Right lobe of liver (tissue), 6 donors: Measurements from ENCODE around the gene MAST4. TPM values are rescaled to one million over a fixed set of nuclear protein-coding genes. Genes with fewer than 3 reads are reported as not detected.
A peak's percentile ranks its signal among the peaks of the same experiment; 100 is the strongest.

Experiments used
- ATAC-seq, 4 donors: fragments of 200-7000 bp; cut with Tn5 transposase; one replicate each; pipeline ENCODE4 v1.9.1; 2020; ENCODE audit warnings: mild to moderate bottlenecking in 4 of 4, moderate library complexity in 4 of 4
- DNase-seq, 3 donors: peaks; one replicate each; pipeline ENCODE4 v3.0.0-alpha.2; 2020
- H3K27ac ChIP-seq, 3 donors: fragments of 200-600 bp; one replicate each; pipeline ENCODE4 v1.8.0; 2022
- H3K27me3 ChIP-seq, 2 donors: fragments of 200-600 bp; one replicate each; pipeline ENCODE4 v1.8.0; 2022
- H3K36me3 ChIP-seq, 4 donors: fragments of 200-600 bp; sonication (generic) in 1 of 4; one replicate each; pipeline versions ENCODE4 v1.5.1 to v1.8.0; 2017 to 2022; ENCODE audit warnings: control low read depth in 1 of 4
- H3K4me1 ChIP-seq, 4 donors: fragments of 200-600 bp; sonication (generic) in 1 of 4; one replicate each; pipeline versions ENCODE4 v1.5.1 to v1.8.0; 2017 to 2022; ENCODE audit warnings: control low read depth in 1 of 4
- H3K4me3 ChIP-seq, 3 donors: fragments of 200-600 bp; one replicate each; pipeline ENCODE4 v1.8.0; 2022
- H3K9me3 ChIP-seq, 4 donors: fragments of 200-600 bp; sonication (generic) in 1 of 4; one replicate each; pipeline versions ENCODE4 v1.5.1 to v1.8.0; 2017 to 2022; ENCODE audit warnings: control low read depth in 1 of 4
- CTCF ChIP-seq, 4 donors: fragments of 200-600 bp in 3 of 4; fragments of 450-650 bp in 1 of 4; IDR thresholded peaks; one replicate each; pipeline versions ENCODE4 v1.5.1 to v1.8.0; 2016 to 2022; ENCODE audit warnings: antibody characterized with exemption in 4 of 4, mild to moderate bottlenecking in 2 of 4
- POLR2A ChIP-seq: fragments of 450-650 bp; IDR thresholded peaks from one replicate; pipeline ENCODE4 v1.6.1; 2017; ENCODE audit warnings: antibody characterized with exemption, mild to moderate bottlenecking
- WGBS: methylation state at CpG from one replicate; pipeline ENCODE4 v1.1.6; 2018; ENCODE audit warnings: low coverage, low lambda C conversion rate; ENCODE audit not compliant: insufficient coverage; ENCODE audit errors: missing lambda C conversion rate; 5-methylcytosine and 5-hydroxymethylcytosine counted together
- intact Hi-C, 2 donors: fragments of 100-400 bp; cut with DNase I; formaldehyde crosslinking; loops; one replicate each; pipeline versions ENCODE4 v1.11.2 to v1.14.1; 2022
- total RNA-seq, 6 experiments: library from RNA; depleted of rRNA in 2 of 6; stranded (reverse); fragments of >200 nt in 2 of 6; fragmentation: NEBNext Ultra II Directional in 3 of 6; extraction: Animal tissue kit (Norgen Biotek cat#: 25700) in 3 of 6; gene quantifications; one replicate each; pipeline versions ENCODE4 v1.1.0 to v1.2.4, GENCODE V29; 2016 to 2023
- donor health status: DM: no; HTN: yes; CAD: no.
- donor health status: DM: no; HTN: no; CAD: no.
- donor health status: DM: no; HTN: no; CAD: no.
- donor health status: DM: no; HTN: yes; CAD: no.
- donor health status: DM: no; HTN: yes; CAD: no.

MAST4 gene
- total RNA-seq, 6 experiments from 2014 or later: 9.4 to 23.5 (median 13.9) TPM

- ATAC-seq (no peak), DNase-seq (no peak)
- intact Hi-C loops: no loop called here
- no peaks in the 10 kb centered on the region for H3K9me3 ChIP-seq
- peaks cover 0 to 32% (median 16%) of the 10 kb centered on the region in 4 donors for H3K36me3 ChIP-seq
- no peak overlapping the region for H3K4me3 ChIP-seq
- WGBS: 93% methylated on average over 4 of the region's 17 CpGs
- no peak overlapping the region for H3K27ac ChIP-seq
- H3K4me1 ChIP-seq: no peaks in the 10 kb centered on the region
- H3K27me3 ChIP-seq: no peaks in the 10 kb centered on the region
- TF ChIP-seq POLR2A (no peak), CTCF (IDR thresholded peaks at IDR 0.05) (no peak)
Measured at GRCh38 chr5:67164856-67165525, 568.8 kb downstream of the MAST4 start.

- H3K27ac ChIP-seq: peak overlapping the region; percentile 59 to 88 (median 76)
- 38% methylated on average over 15 of the region's 36 CpGs for WGBS
- peaks cover 0 to 30% (median 14%) of the 10 kb centered on the region in 4 donors for H3K36me3 ChIP-seq
- no peaks in the 10 kb centered on the region for H3K27me3 ChIP-seq
- intact Hi-C loops: no loop called here
- DNase-seq (peak; percentile 76 to 82 (median 82)), ATAC-seq (peak; percentile 82 to 91 (median 82))
- H3K4me3 ChIP-seq: peak overlapping the region; percentile 26 to 36 (median 30)
- no peak for TF ChIP-seq POLR2A
- TF ChIP-seq CTCF (IDR thresholded peaks at IDR 0.05): peak; percentile 46 to 54 (median 52)
- no peaks in the 10 kb centered on the region for H3K9me3 ChIP-seq
- H3K4me1 ChIP-seq: no peaks in the 10 kb centered on the region
Measured at GRCh38 chr5:67165526-67166459, 569.6 kb downstream of the MAST4 start.

- TF ChIP-seq POLR2A: no peak
- TF ChIP-seq CTCF (IDR thresholded peaks at IDR 0.05): no peak
- H3K27ac ChIP-seq: peak overlapping the region; percentile 59 to 88 (median 76)
- 76% methylated on average over 16 of the region's 31 CpGs for WGBS
- H3K27me3 ChIP-seq: no peaks in the 10 kb centered on the region
- peak; percentile 62 to 72 (median 72) for DNase-seq
- peak; percentile 62 to 75 (median 72) for ATAC-seq
- no peaks in the 10 kb centered on the region for H3K4me1 ChIP-seq
- intact Hi-C loops: no loop called here
- peak overlapping the region; percentile 26 to 36 (median 30) for H3K4me3 ChIP-seq
- no peaks in the 10 kb centered on the region for H3K9me3 ChIP-seq
- peaks cover 0 to 26% (median 12%) of the 10 kb centered on the region in 4 donors for H3K36me3 ChIP-seq
Measured at GRCh38 chr5:67166460-67167285, 570.5 kb downstream of the MAST4 start.

- intact Hi-C loops: no loop called here
- 99% methylated on average over 4 of the region's 4 CpGs for WGBS
- no peak overlapping the region for H3K4me3 ChIP-seq
- DNase-seq (no peak), ATAC-seq (no peak)
- H3K36me3 ChIP-seq: peaks cover 0 to 19% (median 9%) of the 10 kb centered on the region in 4 donors
- H3K9me3 ChIP-seq: no peaks in the 10 kb centered on the region
- TF ChIP-seq CTCF (IDR thresholded peaks at IDR 0.05) (no peak), POLR2A (no peak)
- H3K27me3 ChIP-seq: no peaks in the 10 kb centered on the region
- no peak overlapping the region for H3K27ac ChIP-seq
- H3K4me1 ChIP-seq: no peaks in the 10 kb centered on the region
Measured at GRCh38 chr5:67168069-67168468, 571.9 kb downstream of the MAST4 start.
